NB4 (cell line): Measurements from ENCODE around the gene GCK.

Source experiments
- DNase-seq: peaks from one replicate; pipeline ENCODE4 v3.0.0; 2010; ENCODE audit warnings: low read depth
- H3K4me3 ChIP-seq: one replicate; pipeline ENCODE4 v1.5.1; 2011; ENCODE audit warnings: mild to moderate bottlenecking, low read depth, low read length, moderate library complexity
- CTCF ChIP-seq: IDR thresholded peaks from one replicate; pipeline ENCODE4 v1.5.1; 2012; ENCODE audit warnings: low read depth, low read length
- MAX ChIP-seq: IDR thresholded peaks from 2 replicates; pipeline ENCODE4 v1.6.1; 2011; ENCODE audit warnings: low read depth, low read length
- MYC ChIP-seq: IDR thresholded peaks from 2 replicates; pipeline ENCODE4 v1.6.1; 2011; ENCODE audit warnings: low read depth, low read length
- POLR2A ChIP-seq: IDR thresholded peaks from 2 replicates; pipeline ENCODE4 v1.6.1; 2011; ENCODE audit warnings: mild to moderate bottlenecking; ENCODE audit not compliant: insufficient read length; ENCODE audit errors: extremely low read depth

Gene GCK

GRCh38 chr7:44217223-44217714 lies 28.0 kb upstream of the GCK start:
- no peak for DNase-seq
- H3K4me3 ChIP-seq: no peak overlapping the region
- TF ChIP-seq MYC (no peak), POLR2A (no peak), CTCF (no peak), MAX (no peak)

GRCh38 chr7:44216521-44217222 lies 27.4 kb upstream of the GCK start:
- DNase-seq: no peak
- TF ChIP-seq MAX (no peak), POLR2A (no peak), MYC (no peak), CTCF (no peak)
- H3K4me3 ChIP-seq: no peak overlapping the region

GRCh38 chr7:44216019-44216418 lies 26.8 kb upstream of the GCK start:
- H3K4me3 ChIP-seq: no peak overlapping the region
- DNase-seq: no peak
- TF ChIP-seq MAX (no peak), MYC (no peak), CTCF (no peak), POLR2A (no peak)

- no peak for TF ChIP-seq MYC
- no peak for TF ChIP-seq MAX
- no peak for TF ChIP-seq POLR2A
- no peak for TF ChIP-seq CTCF
- DNase-seq: no peak
- H3K4me3 ChIP-seq: no peak overlapping the region
Observed at GRCh38 chr7:44215531-44215930, 26.3 kb upstream of the GCK start.

- DNase-seq: no peak
- no peak overlapping the region for H3K4me3 ChIP-seq
- TF ChIP-seq CTCF (no peak), MYC (no peak), MAX (no peak), POLR2A (no peak)
Observed at GRCh38 chr7:44213877-44214388, 24.7 kb upstream of the GCK start.
